Inflammatory macrophage treated with lipopolysaccharide for 1 hour (primary cell): ENCODE measurements around the gene SHISA9.

ENCODE experiments used
- DNase-seq, 2 donors: peaks; one replicate each; pipeline ENCODE4 v3.0.0-alpha.2; 2020 to 2022

Gene SHISA9

DNA sequence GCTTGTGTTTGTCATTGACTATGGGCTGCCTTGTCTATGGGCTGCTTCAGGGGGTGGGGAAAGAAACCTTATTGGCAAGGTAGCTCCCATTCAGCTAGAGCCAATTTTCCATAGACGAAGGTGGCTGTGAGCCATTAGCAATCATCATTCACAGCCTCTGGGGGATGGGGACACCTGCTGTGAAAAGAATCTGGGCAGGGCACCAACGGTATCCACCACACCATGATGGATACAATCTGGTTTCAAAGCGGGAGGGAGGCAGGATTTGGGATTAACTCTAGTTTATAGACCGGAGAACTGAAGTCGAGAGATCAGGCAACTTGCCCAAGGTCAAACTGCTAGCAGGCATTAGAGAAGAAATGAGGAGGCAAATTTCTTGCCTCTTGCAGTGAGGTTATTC, 182.3 kb downstream of the SHISA9 start:
- no peak for DNase-seq

DNA sequence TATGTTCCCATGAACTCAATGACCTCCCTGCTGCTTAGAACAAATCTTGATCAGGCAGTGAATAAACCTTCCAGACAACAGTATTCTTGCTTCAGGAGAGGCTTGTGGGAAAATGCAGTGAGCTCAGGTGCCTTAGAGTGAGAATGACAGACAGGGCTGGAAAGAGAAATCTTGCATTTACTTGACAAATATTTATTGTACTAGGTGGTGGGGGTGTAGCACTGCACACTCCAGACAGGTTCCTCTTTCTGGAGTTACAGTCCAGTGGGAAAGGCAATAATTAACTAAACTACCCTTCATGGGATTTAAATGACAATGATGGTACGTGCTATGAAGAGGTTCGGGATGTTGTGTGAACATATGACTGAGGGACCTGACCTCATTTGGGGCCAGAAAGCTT, 182.9 kb downstream of the SHISA9 start:
- no peak for DNase-seq

DNA sequence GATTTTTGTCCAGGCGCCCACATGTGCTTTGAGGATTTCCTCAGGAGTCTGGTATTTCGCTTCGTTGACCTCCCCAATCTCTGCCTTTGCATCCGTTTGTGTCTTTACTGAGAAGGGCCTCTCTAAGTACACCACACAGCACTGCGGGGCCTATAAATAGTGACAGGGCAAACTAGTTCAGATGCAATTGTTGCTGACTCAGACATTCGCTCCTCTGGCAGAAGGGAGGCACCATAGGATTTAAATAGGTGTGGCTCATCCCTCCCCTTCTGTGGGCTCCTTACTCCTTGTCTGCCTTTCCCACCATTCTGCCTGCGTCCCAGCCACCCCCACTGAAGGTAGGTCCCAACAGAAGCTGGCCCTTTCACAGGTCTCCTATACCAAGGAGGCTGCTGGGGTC, 192.3 kb downstream of the SHISA9 start:
- DNase-seq, result no peak

DNA sequence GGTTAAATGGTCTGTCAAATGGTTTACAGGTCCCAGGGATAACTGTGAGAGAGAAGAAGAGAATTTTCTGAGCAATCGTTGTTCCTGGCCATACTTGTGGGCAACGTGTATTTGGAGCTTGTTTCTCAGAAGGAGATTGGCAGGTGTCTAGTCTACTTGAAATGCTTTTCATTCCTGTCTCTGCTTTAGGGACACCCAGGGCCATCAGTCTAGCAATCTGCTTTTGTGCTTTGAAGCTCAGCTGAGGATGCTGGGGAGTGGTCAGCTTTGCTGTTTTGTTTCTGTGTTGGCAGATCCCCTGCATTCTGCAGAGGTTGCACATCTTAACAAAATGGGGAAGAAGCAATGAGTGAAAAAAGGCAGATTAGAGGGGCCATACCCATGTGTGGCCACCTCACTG, 193.7 kb downstream of the SHISA9 start:
- DNase-seq, result no peak

DNA sequence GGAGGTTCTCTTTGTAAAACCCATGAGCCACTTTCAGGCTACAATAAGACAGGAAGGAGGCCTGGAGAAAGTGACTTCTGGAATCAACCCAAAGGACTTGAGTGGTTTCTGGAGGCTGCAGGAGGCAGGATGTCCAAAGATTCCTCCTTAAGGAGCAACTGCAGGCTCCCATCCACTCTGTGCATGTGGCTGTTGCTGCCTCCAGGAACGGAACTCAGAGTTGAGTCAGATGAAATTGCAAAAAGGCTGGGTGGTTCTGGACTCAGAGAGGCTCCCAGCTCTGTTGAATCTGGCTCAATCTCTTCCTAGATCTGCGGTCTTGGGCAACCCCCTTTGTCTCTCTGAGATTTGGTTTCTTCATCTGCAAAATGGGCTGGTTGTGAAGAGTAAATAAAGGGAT, 197.1 kb downstream of the SHISA9 start:
- DNase-seq, result no peak

DNA sequence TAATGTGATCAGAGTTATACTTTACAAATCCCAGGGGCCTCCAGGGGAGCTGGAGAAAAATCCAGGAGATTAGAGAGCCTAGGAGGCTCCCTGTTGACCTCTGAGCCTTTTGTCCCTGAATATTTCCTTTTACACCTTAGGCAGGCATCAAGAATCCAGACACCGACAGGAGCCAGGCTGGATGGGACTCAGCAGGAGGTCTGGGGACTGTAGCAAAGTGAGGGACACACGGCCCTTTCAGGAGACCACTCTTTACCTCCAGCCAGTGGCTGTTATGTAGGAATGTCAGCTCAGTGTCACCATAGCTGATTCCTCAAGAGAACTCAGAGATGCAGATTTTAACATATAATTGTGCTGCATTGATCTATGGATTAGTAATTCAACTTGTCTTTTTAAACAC, 198.4 kb downstream of the SHISA9 start:
- no peak for DNase-seq

DNA sequence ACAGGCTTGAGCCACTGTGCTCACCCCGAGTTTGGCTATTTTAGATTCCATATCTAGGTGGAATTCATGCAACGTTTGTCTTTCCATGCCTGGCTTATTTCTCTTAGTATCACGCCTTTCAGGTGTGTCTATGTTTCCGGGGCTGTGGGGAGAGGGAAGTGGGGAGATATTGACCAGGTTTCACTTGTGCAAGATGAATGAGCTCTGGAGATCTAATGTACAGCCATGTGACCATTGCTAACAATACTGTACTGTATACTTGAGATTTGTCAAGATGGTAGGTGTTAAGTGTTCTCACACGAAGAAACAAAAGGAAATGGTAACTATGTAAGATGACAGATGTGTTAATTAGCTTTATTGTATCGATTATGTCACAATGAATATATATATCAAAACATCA, 199.6 kb downstream of the SHISA9 start:
- no peak for DNase-seq

DNA sequence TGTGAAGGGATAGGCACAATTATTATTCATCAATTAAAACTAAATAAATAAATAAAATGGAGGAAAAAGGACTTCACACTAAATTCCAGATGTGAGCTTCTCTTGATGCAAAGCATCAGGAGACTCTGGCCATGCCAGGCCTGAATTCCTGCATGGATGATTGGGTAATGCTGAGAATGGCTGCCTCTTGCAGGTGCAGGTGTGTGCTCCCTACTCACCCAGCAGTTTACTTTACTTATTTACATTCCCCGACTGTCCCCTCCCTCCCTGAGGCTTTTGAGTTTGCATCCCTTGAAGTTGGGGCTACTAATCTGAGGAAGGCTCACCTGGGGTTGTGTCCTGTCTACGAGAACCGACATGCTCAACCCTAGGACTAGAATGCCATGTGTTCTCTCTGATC, 200.4 kb downstream of the SHISA9 start:
- no peak for DNase-seq

DNA sequence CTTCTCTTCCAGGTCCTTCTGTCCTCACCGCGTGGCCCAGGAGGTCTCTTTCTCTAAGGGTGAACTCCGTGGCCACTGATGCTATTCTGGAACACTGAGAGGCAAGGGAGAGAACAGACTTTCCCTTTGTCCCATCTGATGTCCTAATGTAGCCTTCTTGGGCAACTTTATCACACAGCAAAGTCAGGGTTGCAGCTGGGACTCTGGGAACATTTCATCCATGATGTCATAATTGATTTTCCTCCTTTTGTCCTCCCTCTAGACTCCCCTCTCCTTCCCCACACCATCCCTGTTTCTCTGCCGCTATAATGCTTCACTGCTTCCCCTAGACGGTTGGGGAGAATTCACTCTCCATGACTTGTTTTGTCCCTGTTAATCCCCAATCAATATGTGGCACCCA, 201.0 kb downstream of the SHISA9 start:
- no peak for DNase-seq

DNA sequence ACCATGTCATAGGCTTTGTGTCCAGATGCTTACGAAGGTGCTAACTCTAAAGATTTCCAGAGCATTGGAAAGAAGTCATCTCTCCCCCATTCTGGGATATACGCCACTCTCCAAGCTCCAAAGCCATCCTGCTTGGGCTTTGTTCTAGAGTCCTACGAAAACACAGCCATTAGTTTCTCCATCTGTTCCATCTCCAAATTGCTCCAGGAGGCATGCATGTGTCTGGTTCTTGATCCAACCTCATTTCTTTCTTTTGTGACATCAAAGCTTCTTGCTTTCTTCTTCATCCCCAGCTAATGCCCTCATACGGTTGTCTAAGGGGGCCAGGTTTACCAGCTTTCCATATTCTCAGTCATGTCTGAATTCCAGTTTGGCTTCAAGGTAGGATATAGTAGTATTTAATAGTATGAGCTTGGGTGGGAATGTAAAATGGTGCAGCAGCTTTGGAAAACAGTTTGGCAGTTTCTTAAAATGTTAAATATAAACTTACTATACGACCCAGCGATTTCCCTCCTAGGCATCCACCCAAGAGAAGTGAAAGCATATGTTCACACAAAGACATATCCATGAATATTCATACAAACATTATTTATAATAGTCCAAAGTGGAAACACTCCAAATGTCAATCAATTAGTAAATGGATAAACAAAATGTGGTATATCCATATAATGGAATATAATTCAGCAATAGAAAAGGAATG, 202.6 kb downstream of the SHISA9 start:
- DNase-seq, result no peak

DNA sequence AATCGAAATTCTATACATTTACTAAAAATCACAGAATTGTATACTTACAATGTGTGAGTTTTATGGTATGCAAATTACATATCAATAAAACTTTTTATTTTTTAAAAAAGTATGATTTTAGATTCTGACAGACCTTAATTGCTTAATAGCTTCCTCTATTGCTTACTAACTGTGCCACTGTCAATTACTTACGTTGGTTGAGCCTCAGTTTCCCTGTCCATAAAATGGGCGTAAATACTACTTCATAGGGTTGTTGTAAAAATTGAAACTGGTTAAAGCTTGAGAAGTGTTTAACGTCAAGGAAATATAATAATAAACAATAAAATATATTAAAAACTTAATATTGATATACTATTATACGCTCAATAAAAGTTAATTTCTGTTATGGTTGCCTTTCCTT, 203.4 kb downstream of the SHISA9 start:
- no peak for DNase-seq

DNA sequence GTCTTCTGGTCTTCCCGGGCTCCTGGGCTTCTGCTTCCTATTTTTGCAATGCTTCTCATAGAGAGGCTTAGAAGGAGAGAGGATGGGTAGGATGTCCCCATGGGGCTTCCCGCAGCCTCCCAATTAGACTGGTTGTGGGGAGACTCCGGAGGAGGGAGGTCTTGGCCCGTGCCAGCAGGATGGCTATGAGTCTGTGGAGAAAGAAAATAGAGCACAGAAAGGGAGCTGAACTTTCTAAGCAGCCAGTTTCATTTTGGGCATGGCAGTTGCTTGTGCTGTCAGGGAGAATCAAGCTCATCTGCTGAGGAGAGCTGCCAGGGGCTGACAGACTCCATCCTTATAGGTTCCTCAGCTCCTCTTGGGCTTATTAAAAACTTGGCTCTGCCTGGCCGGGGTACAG, 204.0 kb downstream of the SHISA9 start:
- no peak for DNase-seq

DNA sequence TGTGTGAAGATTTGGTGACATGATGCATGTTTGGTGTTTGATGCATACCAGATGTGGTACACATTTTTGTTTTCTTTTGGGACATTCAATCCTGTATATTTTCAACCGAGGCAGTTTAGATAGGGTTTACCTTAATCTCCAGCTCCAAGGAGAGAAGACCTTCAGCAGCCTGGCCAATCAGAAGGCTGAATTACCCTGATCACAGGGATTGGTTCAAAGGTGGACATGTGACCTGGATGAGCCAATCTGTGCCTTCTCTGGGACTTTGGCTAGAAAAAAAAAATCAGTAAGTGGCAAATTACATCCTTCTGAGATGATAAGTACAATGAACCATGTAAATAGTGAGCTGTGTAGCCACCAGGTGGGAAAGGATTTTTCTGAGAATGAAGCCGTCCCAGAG, 205.1 kb downstream of the SHISA9 start:
- DNase-seq, result no peak

DNA sequence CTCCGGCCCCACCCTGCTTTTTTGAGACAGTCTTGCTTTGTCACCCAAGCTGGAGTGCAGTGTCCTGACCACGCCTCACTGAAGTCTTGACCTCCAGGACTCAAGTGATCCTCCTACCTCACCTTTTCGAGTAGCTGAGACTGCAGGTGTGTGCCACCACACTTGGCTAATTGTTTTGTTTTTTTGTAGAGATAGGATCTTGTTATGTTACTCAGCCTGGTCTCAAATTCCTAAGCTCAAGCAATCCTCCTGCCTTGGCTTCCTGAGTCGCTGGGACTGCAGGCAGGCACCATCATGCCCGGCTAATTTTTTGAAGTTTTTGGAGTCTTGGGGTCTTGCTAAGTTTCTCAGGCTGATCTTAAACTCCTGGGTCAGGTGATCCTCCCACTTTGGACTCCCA, 206.7 kb downstream of the SHISA9 start:
- DNase-seq, result no peak

DNA sequence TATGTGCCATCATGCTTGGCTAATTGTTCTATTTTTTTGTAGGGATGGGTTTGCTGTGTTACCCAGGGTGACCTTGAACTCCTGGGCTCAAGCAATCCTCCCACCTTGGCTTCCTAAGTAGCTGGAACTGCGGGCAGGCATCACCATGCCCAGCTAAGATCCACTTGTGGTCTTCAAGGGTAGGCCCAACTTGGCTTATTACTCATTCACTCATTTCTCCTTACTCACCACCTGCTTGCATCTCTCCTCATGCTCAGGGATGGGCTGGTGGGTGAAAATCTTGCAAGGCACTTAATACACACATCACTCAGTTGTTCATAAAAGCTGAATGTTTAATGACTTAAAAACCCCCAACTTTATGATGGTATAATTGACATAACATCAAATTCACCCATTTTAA, 207.8 kb downstream of the SHISA9 start:
- DNase-seq, result no peak

DNA sequence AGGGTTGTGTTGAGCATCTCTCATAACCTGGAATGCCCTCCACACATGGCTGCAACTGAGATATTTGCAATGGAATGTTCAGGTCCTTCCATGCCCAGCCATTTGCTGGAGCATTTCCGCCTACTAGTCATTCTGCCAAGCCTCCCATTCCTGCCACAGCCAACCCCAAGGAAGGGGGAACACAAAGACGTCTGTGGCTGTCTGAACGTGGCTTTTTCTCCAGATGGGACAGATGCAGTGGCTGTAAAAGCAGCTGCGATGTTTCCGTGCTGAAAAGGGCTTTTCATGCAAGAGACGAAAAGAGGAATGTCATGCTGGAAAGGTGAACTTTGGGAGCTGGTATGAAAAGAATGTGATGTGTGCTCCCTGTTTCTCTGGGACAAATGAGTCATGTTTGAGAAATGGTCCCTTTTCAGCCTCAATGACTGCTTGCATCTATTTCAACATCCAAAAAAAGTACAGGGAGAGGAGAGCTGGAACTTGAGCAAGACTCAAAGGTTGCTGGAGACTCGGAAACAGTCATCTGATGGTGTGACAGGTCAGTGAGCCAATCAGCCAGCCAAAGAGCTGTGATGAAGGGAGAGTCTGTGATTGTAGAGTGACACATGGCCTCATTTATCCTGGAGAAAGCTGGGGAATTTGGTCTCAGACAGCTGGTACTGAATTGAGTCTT, 208.9 kb downstream of the SHISA9 start:
- no peak for DNase-seq

DNA sequence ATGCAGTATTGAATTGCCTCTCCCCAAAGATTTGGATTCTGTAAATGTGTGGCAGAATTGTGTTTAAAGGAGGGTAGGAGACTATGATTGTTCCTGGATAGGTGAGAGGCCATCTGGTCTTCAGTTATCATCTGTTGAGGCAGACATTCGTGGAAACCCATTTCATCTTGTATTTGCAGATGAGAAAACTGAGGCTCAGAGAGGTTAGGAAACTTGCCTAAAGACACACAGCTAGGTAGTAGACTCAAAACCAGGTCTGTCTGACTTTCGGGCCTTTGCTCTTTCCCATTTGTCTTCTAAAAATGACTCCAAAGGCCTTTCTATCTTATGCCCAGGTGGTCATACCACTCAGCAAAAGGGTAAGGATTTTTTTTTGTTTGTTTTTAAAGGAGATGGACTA, 210.3 kb downstream of the SHISA9 start:
- no peak for DNase-seq

DNA sequence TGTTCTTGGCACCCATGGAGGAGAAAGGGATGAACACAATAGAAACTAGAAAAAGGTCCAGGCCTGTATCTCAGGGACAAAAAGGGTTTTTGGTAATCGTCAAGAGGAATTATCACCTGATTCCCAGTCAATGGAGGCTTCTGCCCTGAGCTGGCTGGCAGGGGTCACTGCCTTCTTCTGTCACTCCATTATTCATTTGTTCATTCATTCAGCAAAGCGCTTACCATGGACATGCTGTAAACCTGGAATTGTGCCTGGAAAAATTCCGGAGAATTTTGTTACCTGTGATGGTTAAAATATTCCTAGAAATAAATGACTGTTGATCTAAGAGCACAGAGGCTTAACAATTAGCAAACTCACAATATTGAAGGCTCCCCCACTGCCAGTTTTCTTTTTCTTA, 212.3 kb downstream of the SHISA9 start:
- no peak for DNase-seq

DNA sequence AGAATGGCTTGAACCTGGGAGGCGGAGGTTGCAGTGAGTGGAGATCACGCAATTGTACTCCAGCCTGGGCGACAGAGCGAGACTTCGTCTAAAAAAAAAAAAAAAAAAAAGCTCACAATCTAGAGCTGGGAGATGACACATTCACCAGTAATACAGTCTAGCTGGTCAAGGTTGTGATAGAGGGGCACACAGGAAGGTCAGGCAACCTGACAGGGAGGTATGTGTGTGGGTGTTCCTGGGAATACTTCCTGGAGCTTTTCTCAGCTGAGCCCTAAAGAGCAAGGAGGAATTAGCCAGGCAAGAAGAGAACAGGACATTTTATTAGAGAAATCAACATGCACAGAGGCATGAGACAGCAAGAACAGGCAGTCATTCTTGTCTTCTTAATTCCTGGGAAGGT, 216.7 kb downstream of the SHISA9 start:
- DNase-seq, result no peak

DNA sequence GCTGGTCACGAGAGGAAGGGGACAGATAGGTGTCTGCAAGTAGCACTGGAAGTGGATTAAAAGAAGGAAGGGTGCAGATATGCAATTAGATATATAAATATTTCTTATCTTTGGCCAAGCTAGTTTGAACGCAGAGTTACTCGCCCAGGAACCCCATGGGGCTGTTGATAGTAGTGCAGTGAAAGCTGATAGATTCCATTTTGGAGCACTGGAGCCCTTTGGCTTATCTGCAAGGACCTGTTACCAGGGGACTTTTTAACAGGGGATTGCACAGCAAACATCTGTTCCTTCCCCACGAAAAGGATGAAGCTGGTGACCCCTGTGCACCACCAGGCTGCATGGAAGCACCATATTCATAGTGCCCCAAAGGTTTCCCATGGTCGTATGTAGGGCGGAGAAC, 218.7 kb downstream of the SHISA9 start:
- DNase-seq, result no peak

DNA sequence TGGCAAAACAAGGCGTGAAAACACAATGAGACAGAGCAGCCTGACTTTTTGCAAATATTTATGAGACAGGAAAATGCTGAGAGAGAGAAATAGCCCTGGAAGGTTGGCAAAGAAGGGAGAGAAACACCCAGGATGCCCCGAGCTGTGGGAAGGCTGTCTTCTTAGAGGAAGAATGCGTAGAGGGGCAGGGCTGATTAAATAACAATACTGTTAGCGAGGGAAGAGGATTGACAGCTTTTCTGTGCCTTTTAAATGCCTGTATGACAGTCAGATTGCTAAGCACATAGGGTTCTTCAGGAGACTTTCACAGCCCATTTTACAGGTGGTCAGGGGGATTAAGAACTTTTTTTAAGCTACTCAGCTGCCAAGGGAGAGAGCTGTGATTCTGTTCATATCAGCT, 219.2 kb downstream of the SHISA9 start:
- DNase-seq, result no peak

DNA sequence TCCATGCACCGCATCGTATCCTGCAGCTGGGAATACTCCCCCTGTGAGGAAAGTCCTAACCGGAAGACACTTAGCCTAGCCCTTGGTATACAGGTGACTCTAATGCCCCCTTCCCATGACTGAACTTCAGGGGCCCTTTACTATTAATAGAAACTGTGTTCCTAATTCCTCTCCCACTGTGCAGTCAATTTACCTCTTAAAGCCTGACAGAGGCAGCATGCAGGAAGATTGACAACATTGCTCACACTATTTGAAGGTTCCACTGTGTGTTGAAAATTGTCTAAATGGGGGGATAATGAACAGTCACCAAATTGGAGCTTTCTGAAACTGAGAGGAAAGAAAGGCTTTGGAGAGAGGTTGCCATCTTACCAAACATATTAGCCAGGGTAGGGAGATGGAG, 222.6 kb downstream of the SHISA9 start:
- no peak for DNase-seq

DNA sequence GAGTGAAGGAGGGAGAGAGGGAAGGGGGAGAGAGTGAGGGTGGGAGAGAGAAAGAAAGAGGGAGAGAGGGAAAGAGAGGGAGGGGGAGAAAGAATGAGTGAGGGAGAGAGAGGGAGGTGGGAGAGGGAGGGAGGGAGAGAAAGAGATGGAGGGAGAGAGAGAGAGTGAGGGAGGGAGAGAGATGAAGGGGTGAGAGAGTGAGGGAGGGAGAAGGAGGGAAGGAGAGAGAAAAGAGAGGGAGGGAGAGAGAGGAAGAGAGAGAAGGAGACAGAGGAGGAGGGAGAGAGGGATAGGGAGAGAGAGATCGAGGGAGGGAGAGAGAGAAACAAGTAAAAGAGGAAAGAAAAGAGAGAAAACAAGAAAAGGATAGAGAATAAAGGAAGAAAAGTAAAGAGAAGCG, 225.7 kb downstream of the SHISA9 start:
- DNase-seq, result no peak

DNA sequence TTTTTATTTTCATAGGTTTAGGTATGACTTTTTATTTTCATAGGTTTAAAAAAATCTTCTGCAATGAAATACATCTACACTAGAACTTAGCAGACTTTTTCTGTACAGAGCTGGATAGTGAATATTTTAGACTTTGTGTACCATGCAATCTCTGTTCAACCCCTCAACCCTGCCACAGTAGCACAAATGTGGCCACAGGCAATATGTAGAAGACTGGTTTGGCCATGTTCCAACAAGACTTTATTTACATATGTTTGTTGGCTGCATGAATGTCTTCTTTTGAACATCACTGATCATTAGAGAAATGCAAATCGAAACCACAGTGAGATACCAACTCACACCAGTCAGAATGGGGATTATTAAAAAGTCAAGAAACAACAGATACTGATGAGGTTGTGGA, 229.2 kb downstream of the SHISA9 start:
- DNase-seq, result no peak

DNA sequence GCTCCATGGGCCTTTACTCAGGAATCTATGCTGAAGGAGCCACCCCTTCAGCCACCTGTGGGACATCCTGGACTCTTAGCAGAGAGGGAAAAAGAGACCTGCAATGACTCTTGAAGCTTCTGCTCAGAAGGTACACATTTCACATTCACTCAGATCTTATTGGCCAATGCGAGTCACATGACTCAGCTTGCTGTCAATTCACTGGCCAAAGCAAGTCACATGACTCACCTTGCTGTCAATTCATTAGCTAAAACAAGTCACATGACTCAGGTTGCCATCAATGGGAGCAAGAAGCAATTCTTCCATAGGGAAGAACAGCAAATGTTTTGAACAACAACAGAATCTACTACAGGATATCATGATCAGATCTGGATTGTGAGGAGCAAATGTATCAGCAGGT, 233.4 kb downstream of the SHISA9 start:
- no peak for DNase-seq
